GM19328 (cell line): ENCODE results near the gene CLECL1.
"Not testable (repeated sequence)": the region's sequence is repeated elsewhere in the genome, so short reads cannot be mapped to it uniquely, and the experiment has no call there.

Source experiments
- ATAC-seq: cut with Tn5 transposase; IDR thresholded peaks from one replicate; pipeline ENCODE4 v1.9.1; 2021; ENCODE audit warnings: mild to moderate bottlenecking, moderate library complexity; ENCODE audit not compliant: unreplicated experiment

Gene CLECL1

GRCh38 chr12:9699269-9699897 lies 33.5 kb downstream of the CLECL1 start:
- ATAC-seq = no peak

DNA sequence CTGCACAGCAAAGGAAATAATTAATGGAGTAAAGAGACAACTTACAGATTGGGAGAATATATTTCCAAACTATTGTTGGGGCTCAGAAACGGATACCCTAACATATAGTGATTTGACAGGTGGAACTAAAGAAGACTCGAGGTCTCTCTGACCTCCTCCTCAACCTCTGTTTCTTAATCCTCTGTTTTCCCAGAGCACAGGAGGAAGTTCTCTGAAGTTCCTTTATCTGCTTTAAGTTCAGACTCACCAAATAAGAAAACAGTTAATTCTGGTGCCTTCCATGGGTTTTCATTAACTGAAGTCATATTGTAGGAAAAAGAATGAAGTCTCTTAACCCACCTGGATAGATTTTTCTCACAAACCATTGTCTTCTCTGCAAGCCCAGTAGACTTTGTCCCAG lies 34.2 kb downstream of the CLECL1 start:
- no peak for ATAC-seq

GRCh38 chr12:9697619-9698018 lies 35.3 kb downstream of the CLECL1 start:
- no peak for ATAC-seq

DNA sequence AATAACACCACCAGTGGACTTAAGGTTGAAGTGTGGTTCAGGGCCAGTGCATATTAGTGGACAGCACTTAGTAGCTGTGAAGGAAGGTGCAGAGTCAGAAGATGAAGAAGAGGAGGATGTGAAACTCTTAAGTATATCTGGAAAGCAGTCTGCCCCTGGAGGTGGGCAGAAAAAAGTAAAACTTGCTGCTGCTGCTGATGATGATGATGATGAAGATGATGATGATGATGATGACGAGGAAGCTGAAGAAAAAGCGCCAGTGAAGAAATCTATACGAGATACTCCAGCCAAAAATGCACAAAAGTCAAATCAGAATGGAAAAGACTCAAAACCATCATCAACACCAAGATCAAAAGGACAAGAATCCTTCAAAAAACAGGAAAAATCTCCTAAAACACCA lies 37.2 kb downstream of the CLECL1 start:
- ATAC-seq = not testable (repeated sequence)

DNA sequence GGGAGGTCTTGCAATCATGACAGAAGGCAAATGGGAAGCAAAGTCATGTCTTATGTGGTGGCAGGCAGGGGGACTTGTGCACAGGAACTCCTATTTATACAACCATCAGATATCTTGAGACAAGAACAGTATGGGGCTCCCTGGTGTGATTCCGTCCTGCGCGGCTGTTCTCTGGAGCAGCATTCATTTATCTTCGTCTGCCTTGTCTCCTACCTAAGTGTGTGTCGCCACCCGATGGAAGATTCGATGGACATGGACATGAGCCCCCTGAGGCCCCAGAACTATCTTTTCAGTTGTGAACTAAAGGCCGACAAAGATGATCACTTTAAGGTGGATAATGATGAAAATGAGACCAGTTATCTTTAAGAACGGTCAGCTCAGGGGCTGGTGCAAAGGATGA lies 37.7 kb downstream of the CLECL1 start:
- ATAC-seq = not testable (repeated sequence)

GRCh38 chr12:9694241-9694640 lies 38.7 kb downstream of the CLECL1 start:
- ATAC-seq = no peak

DNA sequence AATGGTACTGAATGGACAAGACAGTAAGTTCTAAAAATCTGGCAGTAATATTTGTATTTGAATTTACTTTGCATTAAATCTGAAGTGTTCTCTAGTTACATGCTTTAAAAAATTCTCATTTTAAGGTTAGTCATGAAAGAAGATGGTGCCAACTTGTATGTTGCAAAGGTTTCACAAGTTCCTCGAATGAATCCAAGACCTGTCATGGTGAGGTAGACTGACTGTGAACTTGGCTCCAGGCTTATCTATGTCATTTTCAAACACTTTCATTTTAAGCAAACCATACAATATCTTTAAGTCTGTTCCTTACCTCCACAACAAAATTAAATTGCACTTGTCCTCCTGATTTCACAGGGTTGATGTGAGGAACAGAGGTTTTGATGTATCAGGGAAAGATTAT lies 40.0 kb downstream of the CLECL1 start:
- no peak for ATAC-seq

DNA sequence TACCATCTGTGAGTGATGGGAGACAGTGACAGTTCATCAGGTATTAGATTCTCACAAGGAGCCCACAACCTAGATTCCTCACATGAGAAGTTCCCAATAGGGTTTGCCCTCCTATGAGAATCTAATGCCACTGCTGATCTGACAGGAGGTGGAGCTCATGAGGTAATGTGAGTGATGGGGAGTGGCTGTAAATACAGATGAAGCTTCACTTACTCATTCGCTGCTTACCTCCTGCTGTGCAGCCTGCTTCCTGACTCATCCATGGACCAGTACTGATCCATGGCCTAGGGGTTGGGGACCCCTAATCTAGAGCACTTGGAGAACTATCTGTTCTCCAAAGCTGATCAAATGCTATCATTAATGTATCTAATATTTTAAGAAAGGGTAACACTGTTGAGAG lies 45.7 kb downstream of the CLECL1 start:
- no peak for ATAC-seq

GRCh38 chr12:9685915-9686314 lies 47.0 kb downstream of the CLECL1 start:
- no peak for ATAC-seq

DNA sequence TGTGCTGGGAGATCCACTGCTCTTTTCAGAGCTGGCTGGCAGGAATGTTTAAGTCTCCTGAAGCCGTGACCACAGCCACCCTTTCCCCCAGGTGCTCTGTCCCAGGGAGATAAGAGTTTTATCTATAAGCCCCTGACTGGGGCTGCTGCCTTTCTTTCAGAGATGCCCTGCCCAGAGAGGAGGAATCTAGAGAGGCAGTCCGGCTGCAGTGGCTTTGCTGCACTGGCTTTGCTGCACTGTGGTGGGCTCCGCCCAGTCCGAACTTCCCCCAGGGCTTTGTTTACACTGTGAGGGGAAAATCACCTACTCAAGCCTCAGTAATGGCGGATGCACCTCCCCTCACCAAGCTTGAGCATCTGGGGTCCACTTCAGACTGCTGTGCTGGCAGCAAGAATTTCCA lies 47.5 kb downstream of the CLECL1 start:
- ATAC-seq = not testable (repeated sequence)

GRCh38 chr12:9682949-9683348 lies 49.9 kb downstream of the CLECL1 start:
- not testable (repeated sequence) for ATAC-seq

GRCh38 chr12:9682508-9682907 lies 50.4 kb downstream of the CLECL1 start:
- not testable (repeated sequence) for ATAC-seq

- no peak for ATAC-seq
Measured at GRCh38 chr12:9674226-9674590, 58.7 kb downstream of the CLECL1 start.

DNA sequence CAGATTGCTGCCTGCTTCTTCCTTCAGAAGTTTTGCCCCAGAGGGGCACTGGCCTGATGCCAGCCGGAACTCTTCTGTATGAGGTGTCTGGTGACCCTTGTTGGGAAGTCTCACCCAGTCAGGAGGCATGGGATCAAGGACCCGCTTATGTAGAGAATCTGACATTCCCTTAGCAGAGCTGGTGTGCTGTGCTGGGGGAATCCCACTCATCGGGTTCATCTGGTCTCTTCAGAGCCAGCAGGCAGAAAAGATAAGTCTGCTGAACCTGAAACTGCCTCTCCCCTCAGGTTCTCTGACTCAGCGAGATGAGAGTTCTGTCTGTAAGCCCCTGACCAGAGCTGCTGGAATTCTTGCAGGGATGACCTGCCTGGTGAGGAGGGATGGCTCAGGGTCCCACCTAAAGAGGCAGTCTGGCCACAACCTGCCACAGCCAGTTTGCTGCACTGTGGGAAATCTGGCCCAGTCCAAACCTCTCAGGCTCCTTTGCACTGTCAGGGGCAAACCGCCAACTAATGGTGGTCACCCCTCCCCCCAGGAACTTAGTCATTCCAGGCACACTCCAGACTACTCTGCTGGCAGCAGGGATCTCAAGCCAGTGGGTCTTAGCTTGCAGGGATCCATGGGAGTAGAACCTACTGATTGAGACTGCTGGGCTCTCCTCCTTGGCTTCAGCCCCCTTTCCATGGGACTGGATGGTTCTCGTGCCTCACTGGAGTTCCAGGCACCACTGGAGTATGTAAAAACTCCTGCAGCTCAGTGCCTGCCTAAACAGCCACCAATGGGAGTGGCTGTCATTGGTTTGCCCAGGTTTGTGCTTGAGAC lies 59.3 kb downstream of the CLECL1 start:
- no peak for ATAC-seq
